ENCODE data around the gene TFAP2A. TPM values are rescaled to one million over a fixed set of nuclear protein-coding genes. Genes with fewer than 3 reads are reported as not detected.

The TFAP2A gene
- total RNA-seq, 4 donors from 2014 or later, result 0.21 TPM; not detected in 2

GRCh38 chr6:10412461-10413261 lies 2.2 kb downstream of the TFAP2A start:
- TF ChIP-seq POLR2A (IDR thresholded peaks at IDR 0.05) (no peak), CTCF (IDR thresholded peaks at IDR 0.05) (no peak)
- no peaks in the 10 kb centered on the region for H3K36me3 ChIP-seq
- no peak overlapping the region for H3K27ac ChIP-seq
- DNase-seq, result no peak
- intact Hi-C loops (cut with DNase I; ENCODE audit: low total_unique reads), result no loop called here
- peaks cover 0 to 31% of the 10 kb centered on the region in 2 donors for H3K4me1 ChIP-seq
- H3K27me3 ChIP-seq, result peaks cover 27 to 87% of the 10 kb centered on the region in 2 donors
- no peaks in the 10 kb centered on the region for H3K9me3 ChIP-seq
- peak overlapping the region; percentile 23 to 49 for H3K4me3 ChIP-seq

GRCh38 chr6:10411971-10412460 lies 2.9 kb downstream of the TFAP2A start:
- intact Hi-C loops (cut with DNase I; ENCODE audit: low total_unique reads), result no loop called here
- peak in 1 of 2 donors; percentile 31 for DNase-seq

GRCh38 chr6:10411131-10411970 lies 3.5 kb downstream of the TFAP2A start:
- intact Hi-C loops (cut with DNase I; ENCODE audit: low total_unique reads), result no loop called here

More at GRCh38 chr6:10411971-10412460, 2.9 kb downstream of the TFAP2A start:
- no peak overlapping the region for H3K27ac ChIP-seq
- peaks cover 0 to 31% of the 10 kb centered on the region in 2 donors for H3K4me1 ChIP-seq
- no peaks in the 10 kb centered on the region for H3K9me3 ChIP-seq
- TF ChIP-seq CTCF (IDR thresholded peaks at IDR 0.05) (no peak), POLR2A (IDR thresholded peaks at IDR 0.05) (no peak)
- peak overlapping the region; percentile 23 to 49 for H3K4me3 ChIP-seq
- peaks cover 24 to 87% of the 10 kb centered on the region in 2 donors for H3K27me3 ChIP-seq
- H3K36me3 ChIP-seq, result no peaks in the 10 kb centered on the region

GRCh38 chr6:10410207-10411050 lies 4.4 kb downstream of the TFAP2A start:
- no peak for TF ChIP-seq CTCF (IDR thresholded peaks at IDR 0.05)
- TF ChIP-seq POLR2A (IDR thresholded peaks at IDR 0.05), result no peak

More at GRCh38 chr6:10411131-10411970, 3.5 kb downstream of the TFAP2A start:
- Histone ChIP-seq H3K4me1 (peaks cover 0 to 31% of the 10 kb centered on the region in 2 donors), H3K9me3 (no peaks in the 10 kb centered on the region), H3K27me3 (peaks cover 24 to 84% of the 10 kb centered on the region in 2 donors), H3K4me3 (peak overlapping the region; percentile 23 to 49), H3K27ac (no peak overlapping the region), H3K36me3 (no peaks in the 10 kb centered on the region)
- TF ChIP-seq CTCF (IDR thresholded peaks at IDR 0.05) (no peak), POLR2A (IDR thresholded peaks at IDR 0.05) (no peak)
- DNase-seq, result no peak

More at GRCh38 chr6:10410207-10411050, 4.4 kb downstream of the TFAP2A start:
- H3K27me3 ChIP-seq, result peaks cover 24 to 75% of the 10 kb centered on the region in 2 donors
- no peaks in the 10 kb centered on the region for H3K36me3 ChIP-seq
- H3K9me3 ChIP-seq, result no peaks in the 10 kb centered on the region
- H3K4me1 ChIP-seq, result peaks cover 0 to 31% of the 10 kb centered on the region in 2 donors
- intact Hi-C loops (cut with DNase I; ENCODE audit: low total_unique reads), result no loop called here
- no peak for DNase-seq
- no peak overlapping the region for H3K4me3 ChIP-seq
- no peak overlapping the region for H3K27ac ChIP-seq

Measured in uterus (tissue), 4 donors.